Heart left ventricle (tissue), 13 donors: Measurements from ENCODE around the gene EVC2.

ENCODE experiments used
- POLR2A ChIP-seq, 2 donors: fragments of 450-650 bp; IDR thresholded peaks; one replicate each; pipeline ENCODE4 v1.6.1; 2017; ENCODE audit warnings: antibody characterized with exemption in 2 of 2, mild to moderate bottlenecking in 2 of 2, moderate library complexity in 2 of 2
- TF ChIP-seq, protein P1 (sequence below), 12 donors: fragments of 200-600 bp; sonication (generic) in 4 of 12; IDR thresholded peaks; one replicate each; pipeline versions ENCODE4 v1.5.0 to v1.8.0; 2018 to 2022; ENCODE audit warnings: antibody characterized with exemption in 12 of 12, mild to moderate bottlenecking in 5 of 12
- donor health status: ischemic (EF 13 %, LVEDD 7.1; RV severe dilation, severe dysfunction).
- donor health status: DM: no; HTN: yes; CAD: no.
- donor health status: DM: no; HTN: no; CAD: no.
- donor health status: ischemic (EF 25% LVEDD 6.9; RV normal size, moderate dysfunction).
- donor health status: ischemic (EF 25% LVEDD 5.7; RV mildly dilated, moderate dysfunction).
- donor health status: ischemic (EF 35%, LVEDD 5.7; RV mildly dilated, moderate dysfunction).
- donor health status: nonischemic (EF 11% LVEDD 7.7; RV severe dilation, severe dysfunction).
- donor health status: DM: yes; HTN: yes; CAD: no.
- donor health status: PGD.
- donor health status: ischemic (EF 29% LVEDD 5.4; RV normal size, mild dysfunction).
- donor health status: nonischemic (EF 23%, LVEDD 6.1; RV moderate dilation, normal function).

DNA sequence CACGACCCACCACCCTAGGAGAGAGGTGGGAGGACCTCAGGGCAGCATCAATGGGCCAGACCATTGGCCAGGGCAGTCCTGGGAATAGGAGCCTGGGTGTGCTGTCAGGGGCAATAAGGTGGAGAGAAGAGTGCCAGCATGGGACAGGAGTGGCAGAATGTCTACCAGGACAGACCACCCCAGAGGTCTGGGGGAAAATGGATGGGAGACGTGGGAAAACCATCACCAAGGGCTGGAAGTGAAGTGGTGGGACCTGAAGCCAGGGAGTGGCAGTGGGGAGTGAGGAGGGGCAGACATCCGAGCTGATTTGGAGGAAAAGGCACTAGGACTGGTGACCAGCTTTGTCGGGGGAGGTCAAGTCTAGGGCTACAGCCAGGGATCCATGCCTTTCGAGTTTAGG lies 993 bp downstream of the EVC2 start:
- TF ChIP-seq POLR2A (IDR thresholded peaks at IDR 0.05), result no peak
- TF ChIP-seq, protein P1, sequence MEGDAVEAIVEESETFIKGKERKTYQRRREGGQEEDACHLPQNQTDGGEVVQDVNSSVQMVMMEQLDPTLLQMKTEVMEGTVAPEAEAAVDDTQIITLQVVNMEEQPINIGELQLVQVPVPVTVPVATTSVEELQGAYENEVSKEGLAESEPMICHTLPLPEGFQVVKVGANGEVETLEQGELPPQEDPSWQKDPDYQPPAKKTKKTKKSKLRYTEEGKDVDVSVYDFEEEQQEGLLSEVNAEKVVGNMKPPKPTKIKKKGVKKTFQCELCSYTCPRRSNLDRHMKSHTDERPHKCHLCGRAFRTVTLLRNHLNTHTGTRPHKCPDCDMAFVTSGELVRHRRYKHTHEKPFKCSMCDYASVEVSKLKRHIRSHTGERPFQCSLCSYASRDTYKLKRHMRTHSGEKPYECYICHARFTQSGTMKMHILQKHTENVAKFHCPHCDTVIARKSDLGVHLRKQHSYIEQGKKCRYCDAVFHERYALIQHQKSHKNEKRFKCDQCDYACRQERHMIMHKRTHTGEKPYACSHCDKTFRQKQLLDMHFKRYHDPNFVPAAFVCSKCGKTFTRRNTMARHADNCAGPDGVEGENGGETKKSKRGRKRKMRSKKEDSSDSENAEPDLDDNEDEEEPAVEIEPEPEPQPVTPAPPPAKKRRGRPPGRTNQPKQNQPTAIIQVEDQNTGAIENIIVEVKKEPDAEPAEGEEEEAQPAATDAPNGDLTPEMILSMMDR (IDR thresholded peaks at IDR 0.05), result no peak
